GM12892 (cell line): ENCODE data around the gene MOCS2.

Source experiments
- POLR2A ChIP-seq: IDR thresholded peaks from 2 replicates; pipeline ENCODE4 v1.6.1; 2011; ENCODE audit warnings: low read depth, low read length, control low read depth
- POLR2AphosphoS5 ChIP-seq: IDR thresholded peaks from 2 replicates; pipeline ENCODE4 v1.6.1; 2011; ENCODE audit warnings: low read depth, low read length, control low read depth
- TAF1 ChIP-seq: IDR thresholded peaks from 2 replicates; pipeline ENCODE4 v1.6.1; 2011; ENCODE audit warnings: low read depth, mild to moderate bottlenecking, control low read depth, low read length, borderline replicate concordance

GRCh38 chr5:53055365-53055764 lies 54.2 kb downstream of the MOCS2 start:
- TF ChIP-seq POLR2A: no peak
- no peak for TF ChIP-seq POLR2AphosphoS5
- TF ChIP-seq TAF1: no peak
